ENCODE measurements around the gene KCNT1. TPM values are rescaled to one million over a fixed set of nuclear protein-coding genes. Genes with fewer than 3 reads are reported as not detected.

Gene KCNT1
- total RNA-seq, 4 donors from 2014 or later, result 0.06 to 0.17 TPM; not detected in 2

DNA sequence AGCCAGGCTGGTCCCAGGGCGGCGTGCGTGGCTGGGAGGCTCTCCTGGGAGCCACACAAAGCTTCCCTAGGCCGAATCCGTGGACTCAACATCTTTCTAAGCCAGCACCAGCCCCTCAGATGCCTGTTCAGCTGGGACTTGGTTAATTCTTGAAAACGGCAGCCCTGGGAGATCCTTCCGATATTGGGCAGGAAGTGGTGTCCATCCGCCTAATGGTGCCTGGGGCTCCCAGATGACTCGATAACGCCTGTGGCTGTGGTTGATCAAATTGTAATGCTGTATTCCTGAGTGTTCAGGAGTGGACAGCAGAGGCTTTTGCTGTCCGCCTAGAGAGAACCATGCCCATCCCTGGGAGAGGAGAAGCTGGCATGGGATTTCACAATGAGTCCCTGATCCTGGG lies 14.1 kb downstream of the KCNT1 start:
- intact Hi-C loops (cut with DNase I), result no loop called here
- no peak for TF ChIP-seq EP300 (IDR thresholded peaks at IDR 0.05)
- TF ChIP-seq, protein P1, sequence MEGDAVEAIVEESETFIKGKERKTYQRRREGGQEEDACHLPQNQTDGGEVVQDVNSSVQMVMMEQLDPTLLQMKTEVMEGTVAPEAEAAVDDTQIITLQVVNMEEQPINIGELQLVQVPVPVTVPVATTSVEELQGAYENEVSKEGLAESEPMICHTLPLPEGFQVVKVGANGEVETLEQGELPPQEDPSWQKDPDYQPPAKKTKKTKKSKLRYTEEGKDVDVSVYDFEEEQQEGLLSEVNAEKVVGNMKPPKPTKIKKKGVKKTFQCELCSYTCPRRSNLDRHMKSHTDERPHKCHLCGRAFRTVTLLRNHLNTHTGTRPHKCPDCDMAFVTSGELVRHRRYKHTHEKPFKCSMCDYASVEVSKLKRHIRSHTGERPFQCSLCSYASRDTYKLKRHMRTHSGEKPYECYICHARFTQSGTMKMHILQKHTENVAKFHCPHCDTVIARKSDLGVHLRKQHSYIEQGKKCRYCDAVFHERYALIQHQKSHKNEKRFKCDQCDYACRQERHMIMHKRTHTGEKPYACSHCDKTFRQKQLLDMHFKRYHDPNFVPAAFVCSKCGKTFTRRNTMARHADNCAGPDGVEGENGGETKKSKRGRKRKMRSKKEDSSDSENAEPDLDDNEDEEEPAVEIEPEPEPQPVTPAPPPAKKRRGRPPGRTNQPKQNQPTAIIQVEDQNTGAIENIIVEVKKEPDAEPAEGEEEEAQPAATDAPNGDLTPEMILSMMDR (IDR thresholded peaks at IDR 0.05), result no peak
- TF ChIP-seq POLR2A (IDR thresholded peaks at IDR 0.05; ENCODE audit: low read depth), result no peak
- TF ChIP-seq POLR2AphosphoS5 (IDR thresholded peaks at IDR 0.05), result no peak
- 81% methylated on average over 9 of the region's 11 CpGs for WGBS
- H3K4me1 ChIP-seq, result peaks cover 0 to 6% (median 3%) of the 10 kb centered on the region in 4 donors
- no peaks in the 10 kb centered on the region for H3K9me3 ChIP-seq
- H3K36me3 ChIP-seq, result no peaks in the 10 kb centered on the region
- DNase-seq (ENCODE audit: extremely low spot score), result no peak
- peaks cover 0 to 99% (median 20%) of the 10 kb centered on the region in 4 donors for H3K27me3 ChIP-seq
- no peak overlapping the region for H3K27ac ChIP-seq (replicated peaks in 1 of 4)
- H3K4me3 ChIP-seq, result no peak overlapping the region

DNA sequence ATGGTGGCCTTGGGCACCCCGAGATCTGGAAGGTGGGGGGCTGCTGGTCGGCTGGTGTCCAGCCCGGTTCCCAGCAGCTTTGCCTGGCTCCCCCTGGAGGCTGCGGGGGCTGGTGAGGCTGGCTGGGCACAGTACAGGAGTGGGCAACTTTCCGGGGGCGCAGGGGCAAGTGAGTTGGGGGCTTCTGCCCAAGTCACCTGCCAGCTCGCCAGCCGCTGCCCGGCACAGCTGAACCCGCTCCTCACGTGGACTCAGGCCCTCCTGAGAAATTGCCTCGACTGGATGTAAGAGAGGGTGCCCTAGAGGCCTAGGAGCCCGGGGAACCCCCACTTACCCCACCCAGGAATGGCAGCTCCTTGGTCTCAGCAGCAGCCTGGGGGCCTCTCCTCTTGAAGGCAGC lies 15.4 kb downstream of the KCNT1 start:
- no peaks in the 10 kb centered on the region for H3K36me3 ChIP-seq
- 77% methylated on average over 11 of the region's 13 CpGs for WGBS
- no peak for DNase-seq (ENCODE audit: extremely low spot score)
- intact Hi-C loops (cut with DNase I), result no loop called here
- peaks cover 0 to 6% (median 3%) of the 10 kb centered on the region in 4 donors for H3K4me1 ChIP-seq
- no peak overlapping the region for H3K4me3 ChIP-seq
- H3K9me3 ChIP-seq, result no peaks in the 10 kb centered on the region
- H3K27ac ChIP-seq (replicated peaks in 1 of 4), result no peak overlapping the region
- TF ChIP-seq EP300 (IDR thresholded peaks at IDR 0.05) (no peak), POLR2A (IDR thresholded peaks at IDR 0.05; ENCODE audit: low read depth) (no peak), POLR2AphosphoS5 (IDR thresholded peaks at IDR 0.05) (no peak)
- TF ChIP-seq, protein P1 (IDR thresholded peaks at IDR 0.05), result no peak
- H3K27me3 ChIP-seq, result peaks cover 0 to 99% (median 20%) of the 10 kb centered on the region in 4 donors

DNA sequence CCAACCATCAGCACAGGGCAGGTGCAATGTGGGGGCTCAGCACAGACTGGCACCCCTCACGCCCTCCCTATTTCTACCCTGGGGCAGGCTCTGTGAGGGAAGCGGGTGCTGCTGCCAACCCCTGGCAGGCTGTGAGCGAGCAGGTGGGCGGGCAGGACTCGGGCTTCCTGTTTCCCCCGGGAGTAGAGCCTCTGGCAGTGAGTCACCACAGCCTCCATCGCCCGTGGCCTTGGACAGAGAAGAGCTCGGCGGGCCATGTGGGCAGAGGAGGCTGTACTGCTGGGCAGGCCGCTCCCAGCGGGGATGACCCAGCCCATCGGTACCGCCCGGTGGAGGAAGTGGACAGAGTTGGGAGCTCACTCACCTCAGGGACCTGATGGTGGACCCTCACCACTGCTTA lies 16.6 kb downstream of the KCNT1 start:
- TF ChIP-seq, protein P1 (IDR thresholded peaks at IDR 0.05), result no peak
- TF ChIP-seq POLR2AphosphoS5 (IDR thresholded peaks at IDR 0.05) (no peak), EP300 (IDR thresholded peaks at IDR 0.05) (no peak), POLR2A (IDR thresholded peaks at IDR 0.05; ENCODE audit: low read depth) (no peak)
- Histone ChIP-seq H3K9me3 (no peaks in the 10 kb centered on the region), H3K4me1 (peaks cover 0 to 6% (median 3%) of the 10 kb centered on the region in 4 donors), H3K36me3 (no peaks in the 10 kb centered on the region), H3K4me3 (no peak overlapping the region), H3K27ac (replicated peaks in 1 of 4) (no peak overlapping the region), H3K27me3 (peaks cover 0 to 99% (median 18%) of the 10 kb centered on the region in 4 donors)
- intact Hi-C loops (cut with DNase I), result no loop called here
- no CpG with 5 or more reads among the region's 15 CpGs for WGBS
- no peak for DNase-seq (ENCODE audit: extremely low spot score)

DNA sequence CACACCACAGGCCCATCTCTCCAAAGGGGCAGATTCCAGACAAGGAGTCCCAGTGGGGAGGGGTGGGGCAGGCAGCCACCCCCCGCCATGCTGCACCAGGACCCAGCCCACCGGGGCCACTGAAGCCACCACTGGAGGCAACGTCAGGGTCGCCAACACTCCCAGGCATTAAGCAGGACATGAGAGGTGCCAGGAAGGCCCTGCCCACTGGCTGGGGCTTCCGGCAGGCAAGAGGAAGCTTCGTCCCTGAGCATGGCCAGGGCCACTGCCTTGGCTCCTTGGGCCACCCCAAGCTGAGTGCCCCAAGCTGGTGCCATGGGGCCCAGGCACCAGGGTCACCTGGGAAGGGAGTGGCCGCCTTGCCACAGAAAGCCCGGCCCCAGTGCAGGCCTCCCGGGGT lies 17.5 kb downstream of the KCNT1 start:
- intact Hi-C loops (cut with DNase I), result no loop called here
- H3K4me1 ChIP-seq, result peaks cover 0 to 6% (median 3%) of the 10 kb centered on the region in 4 donors
- no peak for TF ChIP-seq POLR2AphosphoS5 (IDR thresholded peaks at IDR 0.05)
- DNase-seq (ENCODE audit: extremely low spot score), result no peak
- no CpG with 5 or more reads among the region's 9 CpGs for WGBS
- no peak overlapping the region for H3K4me3 ChIP-seq
- H3K27ac ChIP-seq (replicated peaks in 1 of 4), result no peak overlapping the region
- no peaks in the 10 kb centered on the region for H3K36me3 ChIP-seq
- H3K9me3 ChIP-seq, result no peaks in the 10 kb centered on the region
- peaks cover 0 to 100% (median 13%) of the 10 kb centered on the region in 4 donors for H3K27me3 ChIP-seq

DNA sequence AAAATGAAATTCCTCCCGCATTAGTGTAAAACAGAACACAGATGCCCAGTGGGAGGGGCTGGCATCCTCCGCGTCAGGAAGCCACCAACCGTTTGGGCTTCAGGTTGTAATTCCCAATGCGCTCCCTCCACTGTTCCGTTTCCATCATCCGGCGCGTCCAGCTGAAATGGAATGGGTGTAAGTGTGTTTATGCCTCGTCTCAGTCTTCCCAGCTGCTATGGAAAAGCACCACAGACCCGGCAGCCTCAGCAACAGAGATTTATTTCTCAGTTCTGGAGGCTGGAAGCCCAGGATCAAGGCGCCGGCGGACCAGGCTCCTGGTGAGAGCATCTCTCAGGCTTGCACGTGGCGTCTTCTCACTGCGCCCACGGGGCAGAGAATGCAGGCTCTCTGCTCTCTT lies 20.4 kb downstream of the KCNT1 start:
- H3K36me3 ChIP-seq, result no peaks in the 10 kb centered on the region
- intact Hi-C loops (cut with DNase I), result no loop called here
- TF ChIP-seq, protein P1 (IDR thresholded peaks at IDR 0.05), result no peak
- TF ChIP-seq POLR2A (IDR thresholded peaks at IDR 0.05; ENCODE audit: low read depth), result no peak
- no peak for TF ChIP-seq EP300 (IDR thresholded peaks at IDR 0.05)
- no peak for TF ChIP-seq POLR2AphosphoS5 (IDR thresholded peaks at IDR 0.05)
- no peaks in the 10 kb centered on the region for H3K9me3 ChIP-seq
- no peak overlapping the region for H3K27ac ChIP-seq (replicated peaks in 1 of 4)
- DNase-seq (ENCODE audit: extremely low spot score), result no peak
- 68% methylated on average over 10 of the region's 18 CpGs for WGBS
- H3K27me3 ChIP-seq, result peaks cover 0 to 94% (median 3%) of the 10 kb centered on the region in 4 donors
- H3K4me1 ChIP-seq, result no peaks in the 10 kb centered on the region
- no peak overlapping the region for H3K4me3 ChIP-seq
